Aorta (tissue), 5 donors: ENCODE results near the gene DNAH7. TPM values are rescaled to one million over a fixed set of nuclear protein-coding genes. Genes with fewer than 3 reads are reported as not detected.

ENCODE experiments used
- ATAC-seq: fragments of 200-7000 bp; cut with Tn5 transposase; one replicate; pipeline ENCODE4 v1.9.1; 2022; ENCODE audit warnings: moderate library complexity; ENCODE audit not compliant: low FRiP score
- DNase-seq, 2 donors: peaks; one replicate each; pipeline ENCODE4 v3.0.0-alpha.2; 2020
- H3K27ac ChIP-seq, 2 donors: one replicate each; pipeline ENCODE4 v1.5.1; 2013; ENCODE audit warnings: low read length in 2 of 2, mild to moderate bottlenecking in 2 of 2, moderate library complexity in 2 of 2, control low read depth in 1 of 2, inconsistent platforms in 1 of 2, low read depth in 1 of 2
- H3K27me3 ChIP-seq, 2 donors: one replicate each; pipeline ENCODE4 v1.6.1; 2013; ENCODE audit warnings: control low read depth in 1 of 2, low read length in 1 of 2, mild to moderate bottlenecking in 1 of 2, moderate library complexity in 1 of 2; ENCODE audit not compliant: insufficient read depth in 2 of 2, control insufficient read depth in 1 of 2
- H3K36me3 ChIP-seq, 2 donors: one replicate each; pipeline ENCODE4 v1.6.1; 2013; ENCODE audit warnings: control low read depth in 1 of 2, low read length in 1 of 2, mild to moderate bottlenecking in 1 of 2; ENCODE audit not compliant: insufficient read depth in 2 of 2, control insufficient read depth in 1 of 2
- H3K4me1 ChIP-seq, 2 donors: one replicate each; pipeline ENCODE4 v1.6.1; 2013; ENCODE audit warnings: low read length in 2 of 2, control low read depth in 1 of 2, mild to moderate bottlenecking in 1 of 2, moderate library complexity in 1 of 2; ENCODE audit not compliant: insufficient read depth in 2 of 2, control insufficient read depth in 1 of 2
- H3K4me3 ChIP-seq, 2 donors: one replicate each; pipeline ENCODE4 v1.5.1; 2013; ENCODE audit warnings: low read length in 2 of 2, control low read depth in 1 of 2, mild to moderate bottlenecking in 1 of 2
- H3K9me3 ChIP-seq: one replicate; pipeline ENCODE4 v1.6.1; 2013; ENCODE audit warnings: mild to moderate bottlenecking, low read length; ENCODE audit not compliant: control insufficient read depth
- WGBS, 2 donors: extraction: QIAGEN DNeasy Blood & Tissue Kit; methylation state at CpG; one replicate each; pipeline ENCODE4 v1.1.7; 2013; 5-methylcytosine and 5-hydroxymethylcytosine counted together
- intact Hi-C, 2 donors: fragments of 100-400 bp; cut with DNase I; formaldehyde crosslinking; loops; one replicate each; pipeline versions ENCODE4 v1.14.2 to v1.15.0; 2022
- long read RNA-seq, 2 donors: library from polyadenylated mRNA; unstranded; transcript quantifications; one replicate each; pipeline ENCODE4 v2.0.0, GENCODE V29; 2020 to 2021
- polyA plus RNA-seq, 2 donors: library from polyadenylated mRNA; stranded (reverse); fragments of 200-250 nt; gene quantifications; one replicate each; pipeline ENCODE4 v1.2.3, GENCODE V29; 2013
- total RNA-seq, 2 donors: library from RNA; stranded (reverse); fragmentation: NEBNext Ultra II Directional; extraction: Animal tissue kit (Norgen Biotek cat#: 25700); gene quantifications; one replicate each; pipeline ENCODE4 v1.2.1, GENCODE V29; 2021
- donor health status: healthy with polysubstance abuse.
- donor health status: Bipolar disorder and iron deficiency.
- donor health status: DM: no; HTN: no; CAD: no.
- donor health status: DM: no; HTN: no; CAD: no.
- donor health status: DM: yes; HTN: yes; CAD: no.

Gene DNAH7
- total RNA-seq = 1 to 10 TPM in 1 of 2 donors, under 1 TPM in 1; 0.71 to 1.8 TPM
- 1 to 10 TPM; 1.1 to 2.7 TPM for polyA plus RNA-seq
- long read RNA-seq, donor 1, partial matches to known transcripts = 0 of 6 reads
- long read RNA-seq, donor 1, other reads (novel, unspliced or antisense) = 4 of 6 reads
- long read RNA-seq, donor 2, partial matches to known transcripts = 0 of 1 reads
- long read RNA-seq, donor 2, other reads (novel, unspliced or antisense) = 1 of 1 reads

DNA sequence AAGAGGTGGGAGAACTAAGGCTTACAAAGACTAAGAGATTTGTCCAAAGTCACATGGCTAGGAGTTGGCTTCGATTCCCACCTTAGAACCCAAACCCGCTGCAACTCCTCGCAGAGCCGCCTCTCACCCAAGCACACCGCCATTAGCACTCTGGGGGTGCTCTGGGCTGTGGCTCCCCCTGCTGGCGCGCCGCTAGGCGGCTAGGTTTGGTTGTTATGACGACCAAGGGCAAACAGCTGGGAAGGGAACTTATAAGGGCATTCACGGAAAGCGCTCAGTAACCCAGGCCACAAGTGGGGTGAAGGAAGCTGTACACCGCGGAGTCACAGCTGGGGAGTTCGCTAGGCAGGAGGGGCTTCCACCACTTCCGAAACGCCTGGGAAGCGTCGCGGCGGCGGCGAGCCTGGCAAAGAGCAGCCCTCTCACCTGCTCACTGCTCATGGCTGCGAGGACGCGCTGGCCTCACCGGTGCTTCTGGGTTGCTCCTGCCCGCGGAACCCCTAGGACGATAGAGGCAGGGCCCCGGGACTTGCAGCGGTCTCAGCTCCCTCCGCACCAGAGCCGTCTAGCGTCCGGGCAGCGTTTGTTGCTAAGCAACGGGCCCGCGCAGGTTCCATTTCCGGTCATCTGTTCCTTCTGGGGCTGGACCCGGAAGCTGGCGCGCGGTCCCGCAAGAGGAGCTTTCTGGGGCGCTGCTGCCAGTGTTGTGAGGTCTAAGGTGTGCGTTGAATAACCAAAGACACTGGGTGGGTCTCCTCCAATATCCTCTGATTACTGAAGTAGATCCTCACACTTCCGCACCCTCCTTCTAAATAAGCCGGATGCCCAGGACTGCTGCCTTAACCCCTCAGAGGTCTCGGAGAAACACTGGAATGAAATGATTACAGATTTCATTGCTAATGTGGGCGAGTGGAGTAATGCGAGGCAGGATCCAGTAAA lies at the start of gene DNAH7:
TSS of gene DNAH7 (minus strand) at position 567 of the 939 bp plus-strand sequence. CDS start at position 441, 126 bp downstream.
- WGBS, 2 donors = 1% methylated on average over 51 to 53 of the region's 53 CpGs
- peak; percentile 95 to 96 for DNase-seq
- intact Hi-C loops = loop anchor here in 1 of 2 donors (5.0 kb wide), 1 partner anchor 411 kb away; the partner anchor contains the start of gene SLC39A10
- Histone ChIP-seq H3K27ac (peak within 1 kb of the TSS in 1 of 2 donors; percentile 53), H3K27me3 (no peaks in the 10 kb centered on the region), H3K4me3 (peak within 1 kb of the TSS; percentile 86 to 87), H3K9me3 (no peaks in the 10 kb centered on the region), H3K36me3 (no peaks in the 10 kb centered on the region), H3K4me1 (no peaks in the 10 kb centered on the region)
- ATAC-seq = peak; percentile 97

DNA sequence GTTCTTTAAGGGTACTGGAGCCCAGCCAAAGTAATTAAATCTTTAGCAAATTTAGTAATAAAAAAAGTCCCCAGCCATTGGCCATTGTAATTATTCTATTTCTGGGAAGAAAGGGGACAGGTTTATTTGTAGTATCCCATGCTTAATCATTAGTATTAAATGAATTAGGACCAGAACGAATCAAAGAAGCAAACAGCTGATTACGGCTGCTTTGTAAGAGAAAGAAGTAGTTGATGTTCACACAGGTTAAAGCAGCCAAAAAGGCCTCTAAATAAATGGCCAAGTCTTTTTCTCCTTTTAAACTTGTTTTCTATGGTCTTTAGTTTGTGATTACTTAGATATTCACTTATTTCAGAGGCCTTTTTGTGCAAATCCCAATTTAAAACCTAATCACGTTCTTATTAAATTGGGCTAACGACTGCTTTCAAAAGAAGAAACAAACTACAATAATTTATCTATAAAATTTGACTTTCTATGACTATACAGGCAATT lies 48.6 kb upstream of the DNAH7 start:
- no peak for ATAC-seq

DNA sequence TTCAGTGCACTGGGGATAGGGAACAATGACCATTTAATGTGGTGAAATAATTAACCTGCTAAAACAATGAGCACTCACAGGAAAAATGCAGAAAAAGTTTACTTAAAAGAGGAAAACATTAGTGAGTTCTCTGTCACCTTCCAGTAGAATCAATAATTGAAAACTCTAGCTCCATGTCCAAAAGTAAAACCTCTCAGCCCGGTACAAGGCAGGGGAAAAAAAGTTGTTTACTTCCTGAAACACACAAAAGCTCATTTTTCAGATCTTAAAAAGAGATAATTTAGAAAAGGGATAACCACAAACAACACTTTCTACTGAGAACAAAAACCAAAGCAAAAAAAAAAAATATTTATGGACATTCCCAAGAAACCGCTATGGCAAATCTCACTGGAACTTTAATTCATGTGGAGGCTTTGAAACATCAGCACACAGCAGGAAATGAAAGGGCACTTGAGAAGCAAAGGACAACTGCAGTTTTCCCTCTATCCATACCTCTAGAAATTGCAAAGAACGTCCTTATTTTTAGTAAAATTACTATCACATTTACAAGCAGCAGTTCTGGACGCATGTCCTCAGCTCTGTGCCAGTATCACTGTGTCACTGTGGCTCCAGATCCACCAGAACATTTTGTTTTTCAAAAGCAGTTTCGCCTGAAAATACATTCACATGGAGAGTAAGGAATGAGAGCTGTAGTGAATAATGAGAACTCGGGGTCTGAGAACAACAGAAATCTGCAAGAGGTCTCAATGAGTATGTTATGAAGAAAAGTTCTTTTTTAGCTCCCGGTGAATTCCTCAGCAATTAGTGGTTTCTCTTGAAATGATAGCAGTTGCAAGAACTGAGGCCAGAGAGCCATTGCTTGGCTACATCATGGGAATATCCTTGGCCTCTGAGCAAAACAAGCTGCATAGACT lies 44.7 kb upstream of the DNAH7 start:
- WGBS, 2 donors = 7 to 11% methylated on average over 7 of the region's 7 CpGs
- H3K4me3 ChIP-seq = peak overlapping the region in 1 of 2 donors; percentile 26

More for the DNA sequence above, 48.6 kb upstream of the DNAH7 start:
- no peaks in the 10 kb centered on the region for H3K36me3 ChIP-seq
- no peaks in the 10 kb centered on the region for H3K9me3 ChIP-seq
- 95 to 97% methylated on average over 4 of the region's 4 CpGs for WGBS, 2 donors
- H3K27ac ChIP-seq = no peak overlapping the region
- intact Hi-C loops = no loop called here
- no peak for DNase-seq
- H3K27me3 ChIP-seq = no peaks in the 10 kb centered on the region
- no peak overlapping the region for H3K4me3 ChIP-seq
- H3K4me1 ChIP-seq = peaks cover 0 to 3% of the 10 kb centered on the region in 2 donors

GRCh38 chr2:196112418-196113034 lies 43.9 kb upstream of the DNAH7 start:
- Histone ChIP-seq H3K9me3 (no peaks in the 10 kb centered on the region), H3K4me1 (peaks cover 3 to 5% of the 10 kb centered on the region in 2 donors), H3K27ac (no peak overlapping the region), H3K4me3 (no peak overlapping the region), H3K27me3 (no peaks in the 10 kb centered on the region), H3K36me3 (no peaks in the 10 kb centered on the region)
- intact Hi-C loops = no loop called here
- WGBS, 2 donors = 50 to 52% methylated on average over 5 of the region's 5 CpGs
- DNase-seq (no peak), ATAC-seq (no peak)

More for the DNA sequence above, 44.7 kb upstream of the DNAH7 start:
- peak; percentile 66 for ATAC-seq
- Histone ChIP-seq H3K9me3 (no peaks in the 10 kb centered on the region), H3K36me3 (no peaks in the 10 kb centered on the region), H3K4me1 (peaks cover 3 to 5% of the 10 kb centered on the region in 2 donors), H3K27ac (peak overlapping the region; percentile 36 to 81), H3K27me3 (no peaks in the 10 kb centered on the region)
- DNase-seq = no peak
- intact Hi-C loops = no loop called here

DNA sequence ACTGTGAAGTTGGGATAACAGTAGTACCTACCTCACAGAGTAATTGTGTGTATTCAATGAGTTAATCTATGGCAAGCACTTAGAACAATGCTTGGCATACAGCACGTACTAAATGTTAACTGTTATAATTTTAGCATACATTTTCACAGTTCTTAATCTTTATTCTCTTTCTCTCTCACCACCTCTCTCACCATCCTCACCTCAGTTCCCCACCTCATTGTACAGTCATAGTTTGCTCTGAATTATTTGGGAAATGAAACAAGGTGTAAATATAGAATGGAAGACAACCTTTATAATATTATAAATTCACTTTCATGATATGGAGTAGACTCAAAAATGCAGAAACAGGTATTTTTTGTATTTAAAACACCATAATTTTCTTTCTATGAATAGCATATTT lies 40.0 kb upstream of the DNAH7 start:
- peaks cover 3 to 5% of the 10 kb centered on the region in 2 donors for H3K4me1 ChIP-seq
- H3K27me3 ChIP-seq = no peaks in the 10 kb centered on the region
- no peak overlapping the region for H3K4me3 ChIP-seq
- ATAC-seq (no peak), DNase-seq (no peak)
- intact Hi-C loops = no loop called here
- H3K27ac ChIP-seq = no peak overlapping the region
- H3K9me3 ChIP-seq = no peaks in the 10 kb centered on the region
- no peaks in the 10 kb centered on the region for H3K36me3 ChIP-seq
- 50 to 62% methylated on average over 1 of the region's 1 CpG for WGBS, 2 donors

- DNase-seq = no peak
- intact Hi-C loops = no loop called here
- Histone ChIP-seq H3K4me3 (no peak overlapping the region), H3K27ac (no peak overlapping the region), H3K36me3 (no peaks in the 10 kb centered on the region), H3K4me1 (no peaks in the 10 kb centered on the region), H3K27me3 (no peaks in the 10 kb centered on the region), H3K9me3 (no peaks in the 10 kb centered on the region)
- 58 to 59% methylated on average over 5 of the region's 5 CpGs for WGBS, 2 donors
- ATAC-seq = no peak
These were observed 37.3 kb upstream of the DNAH7 start for GRCh38 chr2:196105951-196106350.

GRCh38 chr2:196104066-196104465 lies 35.4 kb upstream of the DNAH7 start:
- 88 to 99% methylated on average over 4 of the region's 4 CpGs for WGBS, 2 donors

GRCh38 chr2:196103626-196104025 lies 35.0 kb upstream of the DNAH7 start:
- Histone ChIP-seq H3K4me3 (no peak overlapping the region), H3K36me3 (no peaks in the 10 kb centered on the region), H3K9me3 (no peaks in the 10 kb centered on the region), H3K4me1 (no peaks in the 10 kb centered on the region), H3K27ac (no peak overlapping the region), H3K27me3 (no peaks in the 10 kb centered on the region)
- intact Hi-C loops = no loop called here
- ATAC-seq (no peak), DNase-seq (no peak)
- 97 to 98% methylated on average over 2 of the region's 2 CpGs for WGBS, 2 donors

More at GRCh38 chr2:196104066-196104465, 35.4 kb upstream of the DNAH7 start:
- no peak for DNase-seq
- H3K36me3 ChIP-seq = no peaks in the 10 kb centered on the region
- intact Hi-C loops = no loop called here
- H3K4me3 ChIP-seq = no peak overlapping the region
- H3K9me3 ChIP-seq = no peaks in the 10 kb centered on the region
- no peaks in the 10 kb centered on the region for H3K4me1 ChIP-seq
- H3K27me3 ChIP-seq = no peaks in the 10 kb centered on the region
- ATAC-seq = no peak
- no peak overlapping the region for H3K27ac ChIP-seq
